HG03060 (cell line): Measurements from ENCODE around the gene MAGOHB.
"Not testable (repeated sequence)": the region's sequence is repeated elsewhere in the genome, so short reads cannot be mapped to it uniquely, and the experiment has no call there.

ENCODE experiments used
- ATAC-seq: cut with Tn5 transposase; IDR thresholded peaks from one replicate; pipeline ENCODE4 v1.9.1; 2021; ENCODE audit warnings: low read depth, moderate number of reproducible peaks; ENCODE audit not compliant: unreplicated experiment

Gene MAGOHB

GRCh38 chr12:10613349-10614055 is at the start of gene MAGOHB:
Gene MAGOHB (minus strand): TSS chr12:10613609. CDS start chr12:10613532, 77 bp downstream.
- ATAC-seq: peak; percentile 74

- ATAC-seq: no peak
Measured at GRCh38 chr12:10661338-10661737, 47.9 kb upstream of the MAGOHB start.

- no peak for ATAC-seq
Measured at GRCh38 chr12:10654003-10654402, 40.6 kb upstream of the MAGOHB start.

GRCh38 chr12:10652192-10652591 is 38.8 kb upstream of the MAGOHB start:
- ATAC-seq: no peak

- ATAC-seq: not testable (repeated sequence)
Measured at GRCh38 chr12:10646576-10646975, 33.2 kb upstream of the MAGOHB start.

GRCh38 chr12:10645910-10646309 is 32.5 kb upstream of the MAGOHB start:
- ATAC-seq: no peak

- ATAC-seq: no peak
Measured at GRCh38 chr12:10641735-10642500, 28.5 kb upstream of the MAGOHB start.

- no peak for ATAC-seq
Measured at GRCh38 chr12:10638728-10639127, 25.3 kb upstream of the MAGOHB start.

GRCh38 chr12:10636611-10637010 is 23.2 kb upstream of the MAGOHB start:
- no peak for ATAC-seq

- no peak for ATAC-seq
Measured at GRCh38 chr12:10636124-10636523, 22.7 kb upstream of the MAGOHB start.

GRCh38 chr12:10635306-10635705 is 21.9 kb upstream of the MAGOHB start:
- no peak for ATAC-seq

GRCh38 chr12:10634427-10634826 is 21.0 kb upstream of the MAGOHB start:
- no peak for ATAC-seq

GRCh38 chr12:10633541-10633940 is 20.1 kb upstream of the MAGOHB start:
- no peak for ATAC-seq

GRCh38 chr12:10632226-10632625 is 18.8 kb upstream of the MAGOHB start:
- ATAC-seq: no peak

- no peak for ATAC-seq
Measured at GRCh38 chr12:10624605-10625004, 11.2 kb upstream of the MAGOHB start.

- ATAC-seq: no peak
Measured at GRCh38 chr12:10623131-10623530, 9.7 kb upstream of the MAGOHB start.

- ATAC-seq: no peak
Measured at GRCh38 chr12:10621278-10621677, 7.9 kb upstream of the MAGOHB start.

- ATAC-seq: no peak
Measured at GRCh38 chr12:10620078-10620779, 6.8 kb upstream of the MAGOHB start.

- no peak for ATAC-seq
Measured at GRCh38 chr12:10618338-10618987, 5.1 kb upstream of the MAGOHB start.

- ATAC-seq: no peak
Measured at GRCh38 chr12:10617863-10618262, 4.5 kb upstream of the MAGOHB start.

GRCh38 chr12:10615532-10615931 is 2.1 kb upstream of the MAGOHB start:
- no peak for ATAC-seq
